Endometrial microvascular endothelial cells (primary cell): Measurements from ENCODE around the gene CNOT9. TPM values are rescaled to one million over a fixed set of nuclear protein-coding genes. Genes with fewer than 3 reads are reported as not detected.
"Not testable (repeated sequence)": the region's sequence is repeated elsewhere in the genome, so short reads cannot be mapped to it uniquely, and the experiment has no call there.

Source experiments
- in situ Hi-C: cut with HindIII; loops from 2 replicates; pipeline ENCODE4 v1.10.0; 2017; ENCODE audit warnings: low sequenced_read_pairs, low pct_unique_long_range_greater_than_20kb; ENCODE audit errors: inconsistent ontology term
- total RNA-seq: library from RNA; depleted of rRNA; stranded (reverse); fragments of >200 nt; gene quantifications from one replicate; pipeline ENCODE4 v1.2.3, GENCODE V29; 2015; ENCODE audit errors: inconsistent ontology term

CNOT9 gene, protein sequence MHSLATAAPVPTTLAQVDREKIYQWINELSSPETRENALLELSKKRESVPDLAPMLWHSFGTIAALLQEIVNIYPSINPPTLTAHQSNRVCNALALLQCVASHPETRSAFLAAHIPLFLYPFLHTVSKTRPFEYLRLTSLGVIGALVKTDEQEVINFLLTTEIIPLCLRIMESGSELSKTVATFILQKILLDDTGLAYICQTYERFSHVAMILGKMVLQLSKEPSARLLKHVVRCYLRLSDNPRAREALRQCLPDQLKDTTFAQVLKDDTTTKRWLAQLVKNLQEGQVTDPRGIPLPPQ
- 49.9 TPM for total RNA-seq

DNA sequence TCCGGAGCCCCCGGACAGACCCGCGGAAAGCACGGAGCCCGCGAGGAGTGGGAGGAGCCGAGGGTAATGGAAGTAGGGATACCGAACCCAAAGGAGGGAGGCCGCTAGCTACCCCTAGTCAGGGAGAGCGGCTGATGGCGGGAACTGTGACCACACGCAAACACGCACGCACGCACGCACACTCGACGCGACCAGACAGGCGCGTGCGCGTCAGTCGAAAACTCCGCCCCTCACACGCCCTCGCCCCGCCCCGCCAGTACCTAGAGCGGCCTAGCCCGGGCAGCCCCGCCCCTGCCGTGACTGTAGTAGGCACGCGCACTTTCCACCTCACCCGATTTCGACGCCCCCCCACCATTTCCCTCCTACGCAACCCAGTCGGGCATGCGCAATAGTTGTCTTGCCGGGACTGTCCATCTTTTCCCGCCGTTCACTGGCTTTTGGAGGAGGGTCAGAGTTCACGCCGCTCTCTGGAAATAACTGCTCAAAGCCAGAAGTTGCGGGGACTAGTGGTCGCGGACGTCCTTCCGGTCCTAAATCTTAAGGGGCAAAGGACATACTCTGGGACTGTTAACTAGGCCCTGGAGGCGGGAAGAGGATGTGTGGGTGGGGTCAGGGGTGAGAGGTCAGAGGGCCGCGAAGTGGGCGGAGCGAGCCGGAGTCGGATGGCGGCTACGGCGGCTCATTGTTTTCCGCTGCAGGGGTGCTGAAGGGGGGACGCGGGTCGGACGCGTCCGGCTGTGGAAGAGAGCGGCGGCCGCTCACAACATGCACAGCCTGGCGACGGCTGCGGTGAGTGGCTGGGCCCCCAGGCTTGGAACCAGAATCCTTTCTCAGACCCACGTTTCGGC, at the start of gene CNOT9, which contains the start of gene USP37:
Gene CNOT9, plus strand, starts transcription at position 650 of the 848 bp plus-strand sequence. Its CDS starts 116 bp downstream, at position 766.
Gene USP37, minus strand, starts transcription at position 162 of the 848 bp plus-strand sequence. CDS start 9,698 bp downstream, outside the sequence.
- in situ Hi-C loops, result loop anchor here (10.0 kb wide), 1 partner anchor 274 kb away; the partner anchor contains the start of gene TMBIM1

DNA sequence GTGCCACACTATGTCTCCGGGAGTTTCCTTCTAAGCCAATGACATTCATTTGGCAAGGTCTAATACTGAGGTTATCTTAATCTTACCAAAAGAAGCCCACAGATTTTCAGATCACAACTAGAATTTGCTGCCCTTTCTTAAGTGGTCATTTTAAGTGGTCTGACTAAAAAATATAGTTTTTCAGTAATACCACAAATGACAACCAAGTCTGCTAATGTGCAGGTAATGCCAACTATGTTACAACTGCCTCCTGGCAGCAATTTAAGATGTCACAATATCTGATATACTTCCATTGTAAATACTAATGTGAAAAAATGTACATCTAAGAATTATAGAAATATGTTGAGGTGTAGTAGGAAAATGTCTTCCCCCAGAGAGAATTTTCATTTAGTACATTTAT, 49.8 kb upstream of the CNOT9 start:
- in situ Hi-C loops, result no loop called here

DNA sequence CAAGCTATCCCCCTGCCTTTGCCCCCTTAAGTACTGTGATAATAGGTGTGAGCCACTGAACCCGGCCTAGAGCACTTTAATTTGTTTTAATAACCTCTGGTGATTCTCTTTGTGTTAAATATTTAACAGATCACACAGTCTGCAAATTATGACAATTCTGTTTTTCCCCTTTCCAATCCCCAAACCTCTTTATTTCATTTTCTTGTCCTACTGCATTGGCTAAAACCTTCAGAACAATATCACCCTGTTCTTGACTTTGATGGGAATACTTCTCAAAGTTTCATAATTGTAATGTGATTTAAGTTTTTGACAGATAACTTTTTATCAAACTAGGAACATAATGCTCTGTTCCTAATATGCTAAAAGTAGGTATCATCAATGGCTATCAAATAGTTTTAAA, 45.0 kb upstream of the CNOT9 start:
- in situ Hi-C loops, result no loop called here

DNA sequence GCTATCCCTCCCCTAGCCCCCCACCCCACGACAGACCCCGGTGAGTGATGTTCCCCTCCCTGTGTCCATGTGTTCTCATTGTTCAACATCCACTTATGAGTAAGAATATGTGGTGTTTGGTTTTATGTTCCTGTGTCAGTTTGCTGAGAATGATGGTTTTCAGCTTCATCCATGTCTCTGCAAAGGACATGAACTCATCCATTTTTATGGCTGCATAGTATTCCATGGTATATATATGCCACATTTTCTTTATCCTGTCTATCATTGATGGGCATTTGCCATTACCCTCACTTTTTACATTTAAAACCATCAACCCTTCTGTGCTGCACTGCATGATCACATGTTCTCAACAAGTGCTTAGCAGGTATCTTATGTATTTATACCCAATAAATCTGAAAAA, 40.2 kb upstream of the CNOT9 start:
- in situ Hi-C loops, result not testable (repeated sequence)

DNA sequence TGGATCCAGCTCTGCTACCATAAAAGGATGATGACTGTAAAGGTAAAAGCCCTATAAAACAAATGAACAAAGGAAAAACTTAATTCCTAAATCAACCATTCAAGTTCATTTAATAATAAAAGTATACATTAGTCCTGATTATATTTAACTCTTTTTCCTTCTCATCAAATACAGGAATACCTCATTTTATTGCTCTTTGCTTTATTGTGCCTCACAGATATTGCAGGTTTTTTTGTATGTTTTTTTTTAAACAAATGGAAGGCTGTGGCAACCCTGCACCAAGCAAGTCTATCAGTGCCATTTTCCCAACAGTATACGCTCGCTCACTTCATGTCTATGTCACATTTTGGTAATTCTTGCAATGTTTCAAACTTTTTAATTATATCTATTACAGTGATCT, 38.6 kb upstream of the CNOT9 start:
- in situ Hi-C loops, result no loop called here

DNA sequence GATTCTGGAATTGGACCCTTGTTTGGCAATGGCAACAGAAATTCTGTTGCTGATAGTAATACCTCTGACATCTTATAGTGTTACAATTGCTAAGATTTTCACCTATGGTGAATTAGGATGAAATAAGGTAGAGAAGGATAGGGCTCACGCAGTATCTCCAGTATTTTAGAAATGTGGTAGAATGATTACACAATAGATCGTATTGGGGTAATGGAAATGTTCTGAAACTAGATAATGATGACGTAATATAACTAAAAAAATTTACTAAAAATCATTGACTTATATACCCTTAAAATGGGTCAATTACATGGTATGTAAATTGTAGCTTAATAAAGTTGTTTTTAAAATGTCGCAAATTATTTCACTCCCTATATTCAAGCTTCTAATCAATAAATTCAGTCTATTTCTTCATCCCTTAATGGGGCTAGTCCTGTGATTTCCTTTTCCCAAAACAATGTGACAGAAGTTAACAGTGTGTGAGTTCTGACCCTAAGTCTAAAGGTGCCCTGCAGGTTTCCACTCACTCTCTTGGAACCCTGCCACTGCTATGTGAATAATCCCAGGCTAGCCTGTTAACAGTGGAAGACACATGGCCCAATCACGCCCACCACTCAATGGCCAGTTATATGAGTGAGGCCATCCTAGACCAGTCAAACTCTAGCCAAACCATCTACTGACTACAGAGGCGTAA, 31.7 kb upstream of the CNOT9 start:
- in situ Hi-C loops, result no loop called here

DNA sequence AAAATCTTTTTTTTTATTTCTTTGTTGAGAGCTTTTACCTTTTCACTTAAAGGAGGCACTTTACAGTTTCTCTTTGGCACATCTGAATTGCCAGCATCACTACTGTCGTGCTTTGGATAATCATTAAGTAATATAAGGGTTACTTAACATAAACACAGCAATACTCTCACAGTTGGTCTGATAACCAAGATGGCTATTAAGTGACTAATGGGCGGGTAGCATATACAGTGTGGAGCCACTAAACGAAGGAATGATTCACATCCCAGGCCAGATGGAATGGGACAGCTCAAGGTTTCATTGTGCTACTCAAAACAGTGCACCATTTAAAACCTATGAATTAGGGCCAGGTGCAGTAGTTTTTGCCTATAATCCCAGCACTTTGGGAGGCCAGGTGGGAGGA, 28.6 kb upstream of the CNOT9 start:
- in situ Hi-C loops, result no loop called here

DNA sequence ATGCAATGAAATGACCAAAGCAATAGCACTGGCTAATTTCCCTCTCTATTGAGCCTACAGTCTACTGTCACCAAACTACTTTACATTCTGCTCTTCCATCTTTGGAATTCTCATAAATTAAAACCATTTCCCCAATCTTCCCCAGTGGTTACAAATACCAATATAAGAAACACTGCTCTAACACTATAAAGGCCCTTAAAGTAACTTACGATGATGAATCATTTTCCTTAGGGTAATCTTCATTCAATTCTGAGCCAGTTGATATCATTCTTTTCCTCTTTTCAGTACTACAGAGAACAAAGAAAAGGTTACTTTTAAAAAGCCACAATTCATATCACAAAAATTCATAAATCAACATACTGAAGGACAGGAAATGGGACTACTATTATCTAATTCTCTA, 22.6 kb upstream of the CNOT9 start:
- in situ Hi-C loops, result no loop called here

DNA sequence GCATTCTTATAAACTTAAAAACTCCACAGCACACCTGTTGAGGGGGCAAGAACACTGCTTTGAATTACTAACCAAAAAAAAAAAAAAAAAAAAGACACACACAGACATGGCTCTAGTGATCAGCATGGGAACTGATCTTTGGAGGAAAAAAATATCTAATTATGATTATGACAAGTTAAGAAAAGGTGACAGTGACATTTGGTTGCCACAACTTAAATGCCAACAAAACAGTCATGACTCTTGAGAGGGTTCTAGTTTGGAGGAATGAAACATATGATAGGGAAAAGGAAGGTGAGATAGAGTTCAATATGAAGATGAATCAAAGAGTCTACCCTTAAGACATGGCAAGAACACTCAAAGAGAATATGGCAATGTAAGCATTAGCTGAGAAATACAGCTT, 21.1 kb upstream of the CNOT9 start:
- in situ Hi-C loops, result no loop called here

DNA sequence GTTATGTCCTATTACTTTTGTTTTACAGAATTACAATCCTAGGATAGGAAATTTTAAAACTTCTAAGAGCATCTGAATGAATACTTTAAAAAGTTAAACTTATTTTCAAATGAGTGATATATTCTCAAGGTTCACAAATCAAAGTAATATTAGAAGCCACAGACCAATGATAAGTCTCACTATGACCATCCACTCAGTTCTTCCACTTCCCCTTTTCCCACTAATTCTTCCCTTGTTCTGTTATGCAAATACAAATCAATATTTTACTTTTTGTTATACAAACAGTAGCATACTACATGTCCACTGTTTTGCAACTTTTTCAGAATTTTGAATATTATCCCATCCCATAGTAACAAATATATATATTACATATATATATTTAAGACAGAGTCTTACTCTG, 20.7 kb upstream of the CNOT9 start:
- in situ Hi-C loops, result no loop called here

DNA sequence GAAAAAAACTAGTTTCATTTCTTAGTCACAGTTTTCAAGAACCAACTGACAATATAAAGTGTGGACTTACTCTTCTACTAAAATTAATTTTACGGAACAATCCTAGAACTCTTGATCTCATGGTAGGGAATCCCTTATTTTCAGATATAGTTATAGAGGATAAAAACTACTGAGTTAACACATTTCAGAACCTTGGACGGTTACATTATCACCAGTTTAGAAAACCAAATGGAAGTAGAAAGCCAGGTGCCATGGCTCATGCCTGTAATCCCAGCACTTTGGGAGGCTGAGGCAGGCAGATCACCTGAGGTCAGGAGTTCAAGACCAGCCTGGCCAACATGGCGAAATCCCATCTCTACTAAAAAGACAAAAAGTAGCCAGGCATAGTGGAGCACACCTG, 14.4 kb upstream of the CNOT9 start:
- in situ Hi-C loops, result not testable (repeated sequence)

DNA sequence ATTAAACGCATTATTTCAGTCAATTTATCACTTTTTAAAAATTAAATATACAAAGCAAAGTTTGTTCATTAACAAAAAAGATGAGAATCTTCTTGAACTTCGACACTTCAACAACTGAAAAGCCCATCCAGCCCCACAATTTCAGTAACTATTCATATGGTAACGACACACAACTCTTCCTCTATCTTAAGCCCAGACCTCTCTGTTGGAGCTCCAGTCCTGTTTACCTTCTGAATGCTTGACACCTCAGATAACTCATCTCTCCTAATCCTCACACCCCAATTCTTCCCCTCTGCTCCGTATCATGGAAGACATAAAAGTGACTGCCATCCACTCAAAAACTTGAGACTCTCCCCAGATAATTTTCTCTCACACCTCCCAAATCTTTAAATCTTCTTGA, 13.1 kb upstream of the CNOT9 start:
- in situ Hi-C loops, result no loop called here

DNA sequence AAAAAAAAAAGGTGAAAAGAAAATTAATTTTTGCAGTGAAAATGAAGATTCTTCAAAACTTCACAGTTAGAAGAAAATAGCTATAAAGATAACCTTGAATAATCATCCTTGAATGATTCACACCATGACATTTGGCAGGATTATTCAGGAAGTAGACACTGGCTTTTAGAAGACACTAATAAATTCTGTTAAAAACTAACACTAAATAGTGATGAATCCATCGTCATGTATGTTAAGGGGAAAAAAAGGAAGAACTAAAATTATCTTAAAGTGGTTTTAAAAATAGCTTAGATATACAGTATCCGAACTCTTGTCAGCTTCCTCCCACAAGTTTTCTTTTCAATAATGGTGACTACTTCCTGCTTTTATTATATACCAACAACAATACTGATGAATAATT, 10.7 kb upstream of the CNOT9 start:
- in situ Hi-C loops, result no loop called here

DNA sequence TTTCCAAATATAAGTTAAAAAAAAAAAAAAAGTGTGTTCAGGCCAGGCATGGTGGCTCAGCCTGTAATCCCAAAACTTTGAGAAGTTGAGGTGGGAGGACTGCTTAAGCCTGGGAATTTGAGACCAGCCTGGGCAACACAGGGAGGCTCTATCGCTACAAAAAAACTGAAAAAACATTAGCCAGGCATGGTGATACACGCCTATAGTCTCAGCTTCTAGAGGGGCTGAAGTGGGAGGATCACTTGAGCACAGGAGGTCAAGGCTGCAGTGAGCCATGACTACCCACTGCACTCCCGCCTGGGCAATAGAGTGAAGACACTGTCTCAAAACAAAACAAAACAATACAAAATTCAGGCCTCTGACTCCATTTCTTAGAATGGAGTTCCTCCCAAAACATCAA, 9.7 kb upstream of the CNOT9 start:
- in situ Hi-C loops, result no loop called here

DNA sequence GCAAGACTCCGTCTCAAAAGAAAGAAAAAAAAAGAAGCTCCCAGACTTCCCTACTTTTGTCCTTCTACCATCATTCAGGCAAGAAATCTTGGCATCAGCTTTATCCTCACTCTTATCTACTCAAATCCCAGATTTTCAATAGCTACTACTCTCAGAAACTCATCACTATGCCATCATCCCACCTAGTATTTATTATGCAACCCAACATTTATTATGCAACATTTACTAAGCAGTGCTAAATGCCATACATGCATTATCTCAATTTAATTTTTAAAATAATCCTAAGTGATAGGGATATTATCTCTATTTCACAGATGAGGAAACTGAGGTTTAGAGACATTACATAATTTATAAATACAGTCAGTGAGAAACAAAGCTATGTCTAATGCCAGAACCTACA, 4.6 kb upstream of the CNOT9 start:
- in situ Hi-C loops, result loop anchor here (10.0 kb wide), 1 partner anchor 269 kb away; the partner anchor contains the start of gene TMBIM1

DNA sequence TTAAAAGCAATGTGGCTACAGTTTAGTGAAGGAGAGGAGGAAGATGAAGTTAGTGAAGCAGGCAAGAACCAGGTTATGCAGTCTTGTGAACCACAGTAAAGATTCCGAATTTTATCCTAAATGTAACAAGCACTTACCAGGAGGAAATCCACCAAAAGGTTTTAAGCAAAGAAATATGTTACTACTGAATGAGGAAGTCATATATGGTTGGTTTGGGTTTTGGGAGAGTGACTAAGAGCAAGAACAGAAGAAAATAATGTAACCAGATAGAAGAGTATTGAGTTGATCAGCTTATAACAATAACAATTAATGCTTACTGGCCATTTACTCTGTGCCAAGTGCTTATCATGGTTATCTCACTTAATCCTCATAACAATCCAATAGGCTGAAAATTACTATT, 2.3 kb upstream of the CNOT9 start:
- in situ Hi-C loops, result loop anchor here (10.0 kb wide), 1 partner anchor 271 kb away; the partner anchor contains the start of gene TMBIM1

DNA sequence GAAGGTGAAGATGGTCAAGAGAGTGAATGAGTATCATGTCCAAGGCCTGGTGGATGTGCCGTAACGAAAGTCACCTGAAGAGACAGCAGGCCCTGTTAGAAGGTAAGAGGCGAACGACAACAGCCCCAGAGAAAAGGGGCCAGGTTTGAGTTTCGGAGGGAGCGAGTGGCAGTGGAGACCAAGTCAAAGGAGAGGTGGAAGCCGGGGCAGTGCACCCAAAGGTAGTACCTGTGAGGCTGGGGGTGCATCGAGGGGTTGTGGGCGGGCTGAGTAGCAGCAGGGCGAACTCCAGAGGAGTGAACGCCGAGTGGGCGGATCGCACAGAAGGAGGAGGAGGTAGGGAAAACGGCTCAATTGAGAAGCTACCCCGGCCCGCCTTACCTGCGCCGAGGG, 846 bp upstream of the CNOT9 start:
- in situ Hi-C loops, result loop anchor here (10.0 kb wide), 1 partner anchor 273 kb away; the partner anchor contains the start of gene TMBIM1

DNA sequence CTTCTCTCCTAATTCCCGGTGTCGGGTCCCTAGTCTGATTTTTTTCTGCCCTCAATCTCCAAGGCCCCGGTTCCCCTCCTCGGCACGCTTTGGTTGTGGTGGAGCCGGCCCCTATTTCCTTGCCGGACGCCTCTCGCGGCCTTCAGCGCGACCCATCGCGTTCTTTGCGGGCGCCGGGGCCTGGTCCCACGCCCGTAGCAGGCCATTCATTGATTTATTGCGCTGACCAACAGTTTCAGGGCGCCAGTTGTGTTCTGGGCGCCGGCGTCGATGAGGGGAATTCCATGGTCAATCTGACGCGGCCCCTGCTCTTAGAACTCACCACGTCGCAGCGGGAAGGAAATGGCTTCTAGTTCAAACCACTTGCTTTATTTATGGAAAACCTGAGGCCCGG, 396 bp downstream of the CNOT9 start:
- in situ Hi-C loops, result loop anchor here (10.0 kb wide), 1 partner anchor 274 kb away; the partner anchor contains the start of gene TMBIM1
